HG02759 (cell line): ENCODE measurements around the gene CLIP4.

Experiments
- ATAC-seq: cut with Tn5 transposase; IDR thresholded peaks from one replicate; pipeline ENCODE4 v1.9.1; 2021; ENCODE audit warnings: mild to moderate bottlenecking, moderate library complexity; ENCODE audit not compliant: unreplicated experiment

CLIP4 gene

GRCh38 chr2:29130295-29130694, 15.1 kb downstream of the CLIP4 start:
- no peak for ATAC-seq

- no peak for ATAC-seq
These were observed 19.7 kb downstream of the CLIP4 start for GRCh38 chr2:29134933-29135332.

DNA sequence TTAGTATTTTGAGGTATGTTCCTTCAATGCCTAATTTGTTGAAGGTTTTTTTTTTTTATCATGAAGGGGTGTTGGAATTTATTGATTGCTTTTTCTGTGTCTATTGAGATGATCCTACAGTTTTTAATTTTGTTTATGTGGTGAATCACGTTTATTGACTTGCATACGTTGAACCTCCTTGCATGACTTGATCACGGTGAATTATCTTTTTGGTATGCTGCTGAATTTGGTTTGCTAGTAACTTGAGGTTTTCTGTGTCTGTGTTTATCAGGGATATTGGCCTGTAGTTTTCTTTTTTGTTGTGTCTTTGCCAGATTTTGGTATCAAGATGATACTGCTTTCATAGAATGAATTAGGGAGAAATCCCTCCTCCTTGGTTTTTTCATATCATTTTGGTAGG, 23.9 kb downstream of the CLIP4 start:
- ATAC-seq, result no peak

GRCh38 chr2:29139731-29140130, 24.5 kb downstream of the CLIP4 start:
- ATAC-seq, result no peak

DNA sequence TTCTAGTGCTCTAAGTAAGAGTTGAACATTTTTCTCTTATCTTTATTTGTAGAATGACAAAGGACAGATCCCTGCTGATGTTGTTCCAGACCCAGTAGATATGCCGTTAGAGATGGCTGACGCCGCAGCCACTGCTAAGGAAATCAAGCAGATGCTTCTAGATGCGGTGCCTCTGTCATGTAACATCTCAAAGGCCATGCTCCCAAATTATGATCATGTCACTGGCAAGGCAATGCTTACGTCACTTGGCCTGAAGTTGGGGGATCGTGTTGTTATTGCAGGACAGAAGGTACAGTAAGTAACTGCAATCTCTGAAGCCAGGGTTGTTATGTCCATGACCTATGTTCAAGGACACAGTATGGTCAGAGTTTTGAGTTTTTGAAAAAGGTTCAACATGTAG, 28.4 kb downstream of the CLIP4 start:
- ATAC-seq, result no peak

DNA sequence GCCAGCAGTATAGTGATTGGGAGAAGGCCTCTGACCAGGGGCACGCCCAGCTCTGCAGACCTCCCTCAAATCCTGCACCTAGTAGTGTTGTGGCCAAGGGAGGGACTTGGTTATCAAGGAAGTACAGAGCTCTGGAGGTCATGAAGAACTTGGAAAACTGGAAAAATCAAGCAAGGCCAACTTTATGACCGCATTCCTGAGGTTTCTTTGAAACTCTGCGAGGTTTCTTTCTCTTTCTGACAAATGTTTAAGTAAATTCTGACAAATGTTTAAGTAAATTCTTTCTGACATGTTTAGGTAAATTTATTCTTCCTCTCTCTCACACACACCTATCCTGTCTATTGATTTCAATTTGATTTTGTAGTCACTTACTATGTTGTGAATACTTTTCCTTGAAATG, 31.0 kb downstream of the CLIP4 start:
- ATAC-seq, result no peak

GRCh38 chr2:29147963-29148362, 32.7 kb downstream of the CLIP4 start:
- ATAC-seq, result no peak

GRCh38 chr2:29154610-29155009, 39.4 kb downstream of the CLIP4 start:
- ATAC-seq, result no peak

DNA sequence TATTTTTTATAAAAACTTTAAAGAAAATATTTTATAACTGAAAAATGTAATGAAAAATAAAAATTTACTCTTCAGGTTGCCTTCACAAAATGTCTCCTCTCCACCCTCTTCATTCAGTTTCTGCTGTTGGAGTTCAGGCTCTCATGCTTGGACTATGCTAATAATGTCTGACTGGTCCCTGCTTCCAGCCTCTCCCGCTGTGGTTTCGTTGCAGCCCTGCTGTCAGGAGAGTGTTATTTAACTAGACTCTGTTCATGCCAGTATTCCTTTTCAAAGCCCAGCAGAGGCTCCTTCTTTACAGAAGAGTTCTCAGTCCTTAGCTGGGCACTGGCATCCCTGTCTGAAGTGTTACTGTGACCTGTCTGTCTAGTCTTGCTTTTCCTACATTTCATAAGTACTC, 40.4 kb downstream of the CLIP4 start:
- no peak for ATAC-seq

DNA sequence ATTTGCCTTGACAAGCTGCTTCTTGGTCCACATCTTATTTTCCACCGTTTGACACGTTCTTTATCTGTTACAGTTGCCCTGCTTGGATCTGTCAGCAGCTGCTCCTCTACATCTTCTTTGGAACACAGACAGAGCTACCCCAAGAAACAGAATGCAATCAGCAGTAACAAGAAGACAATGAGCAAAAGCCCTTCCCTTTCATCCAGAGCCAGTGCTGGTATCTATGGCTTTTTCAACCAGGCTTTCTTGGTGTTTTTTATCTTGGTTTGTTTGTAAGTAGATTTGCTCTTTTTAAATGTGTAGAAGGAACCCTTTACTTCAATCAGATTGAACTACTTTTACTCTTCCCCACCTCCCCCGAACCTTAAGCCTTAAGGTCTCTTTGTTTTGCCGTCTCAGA, 41.9 kb downstream of the CLIP4 start:
- no peak for ATAC-seq

DNA sequence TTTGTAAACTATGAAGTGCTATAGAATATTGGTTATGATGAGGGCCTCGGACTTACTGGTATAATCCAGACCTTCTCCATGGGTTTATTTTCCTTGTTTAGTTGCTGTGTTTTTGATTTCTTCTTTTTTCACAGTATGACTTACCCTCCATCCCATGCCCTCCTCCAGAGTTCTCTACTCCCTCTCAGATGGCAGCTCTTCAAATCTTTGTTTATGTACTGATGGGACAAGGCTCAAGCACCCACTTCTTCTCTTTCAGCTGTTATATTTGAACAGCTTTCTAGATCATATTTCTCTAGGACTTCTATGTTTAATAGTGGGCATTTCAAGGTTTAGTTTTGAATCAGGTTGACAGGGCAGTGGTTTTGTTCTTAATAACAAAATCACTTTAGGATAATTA, 43.9 kb downstream of the CLIP4 start:
- no peak for ATAC-seq

DNA sequence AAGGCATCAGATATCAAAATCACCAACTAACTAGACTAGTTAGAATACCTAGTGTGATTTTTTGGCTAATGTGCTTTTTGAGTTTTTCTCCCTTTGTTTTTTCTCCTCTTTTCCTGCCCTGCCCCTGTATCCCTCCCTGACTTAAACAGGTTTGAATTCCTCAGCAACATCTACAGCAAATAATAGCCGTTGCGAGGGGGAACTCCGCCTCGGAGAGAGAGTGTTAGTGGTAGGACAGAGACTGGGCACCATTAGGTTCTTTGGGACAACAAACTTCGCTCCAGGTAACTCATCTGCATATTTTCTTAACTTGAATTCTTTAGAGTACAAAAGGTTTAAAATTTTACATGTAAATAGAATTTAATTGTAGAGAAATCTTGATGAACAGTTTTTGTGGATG, 45.0 kb downstream of the CLIP4 start:
- no peak for ATAC-seq

DNA sequence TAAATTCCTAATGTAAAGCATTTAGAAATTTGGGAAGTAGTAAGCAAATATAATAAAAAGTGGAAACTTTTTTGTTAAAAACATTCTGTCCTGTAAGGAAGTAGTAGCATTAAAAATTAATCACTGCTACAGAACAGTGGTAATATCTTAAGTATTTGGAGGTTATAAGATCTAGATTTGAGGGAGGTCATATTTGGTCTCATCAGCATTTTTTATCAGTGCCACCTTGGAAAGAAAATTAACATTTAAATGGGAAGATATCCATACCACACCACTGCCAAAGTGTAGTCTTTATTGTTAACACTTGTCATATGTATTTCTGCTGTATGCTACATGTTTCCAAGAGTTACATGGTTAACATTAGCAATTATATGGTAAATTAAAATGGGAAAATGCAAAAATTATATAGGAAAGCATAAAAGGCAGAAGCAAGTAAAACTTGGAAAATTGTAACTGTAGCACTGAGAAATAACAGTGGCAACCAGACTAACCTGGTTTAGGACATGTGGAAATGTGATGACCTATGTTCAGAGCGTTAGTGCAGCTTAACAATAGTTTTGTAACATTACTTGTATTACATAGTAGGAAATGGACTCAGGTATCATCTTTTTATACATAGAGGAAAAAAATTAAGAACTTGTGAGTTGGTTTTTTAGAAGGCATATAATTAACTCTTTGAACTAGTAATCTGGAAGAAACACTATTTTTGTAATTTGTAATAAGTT, 47.2 kb downstream of the CLIP4 start:
- ATAC-seq, result no peak

GRCh38 chr2:29164091-29164846, 49.1 kb downstream of the CLIP4 start:
- ATAC-seq, result no peak

DNA sequence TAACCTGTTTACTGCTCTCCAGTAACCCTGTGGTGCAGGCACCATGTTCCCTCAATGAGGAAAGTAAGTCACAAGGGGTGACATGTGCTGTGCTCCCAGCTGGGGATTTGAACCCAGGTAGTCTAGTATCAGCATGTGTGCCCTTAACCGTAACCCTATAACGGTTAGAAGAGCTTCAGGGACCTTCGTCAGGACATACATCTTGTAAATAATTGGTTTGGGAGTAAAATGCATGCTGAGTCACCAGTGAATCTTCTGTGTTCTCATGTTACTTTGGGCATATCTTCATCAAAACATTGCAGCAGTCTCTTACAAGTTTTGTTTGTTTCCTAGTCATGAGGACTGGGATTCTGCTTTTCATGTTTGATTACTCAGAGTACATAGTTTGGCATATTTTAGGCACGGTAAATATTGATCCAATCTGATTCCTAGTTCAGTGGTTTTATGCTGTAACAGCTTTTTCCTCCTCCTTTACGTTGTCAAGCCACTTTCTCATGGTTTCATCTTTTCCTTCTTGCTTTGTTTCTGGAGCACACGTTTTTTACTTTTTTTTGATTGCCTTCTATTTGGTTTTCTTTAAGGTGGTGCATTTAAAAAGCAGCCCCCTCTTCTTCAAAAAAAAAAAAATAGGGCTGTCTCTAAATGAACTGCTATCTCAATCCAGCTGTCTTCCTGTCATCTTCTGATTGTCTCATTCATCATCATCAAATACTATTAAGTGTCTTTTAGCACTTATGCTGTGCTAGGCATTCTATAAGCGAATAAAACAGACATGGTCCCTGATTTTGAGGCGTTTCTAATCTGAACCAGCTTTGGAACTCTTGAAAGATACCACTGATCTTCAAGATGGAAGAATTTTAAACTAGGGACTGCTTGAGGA, 50.4 kb downstream of the CLIP4 start:
- ATAC-seq, result no peak

- no peak for ATAC-seq
These were observed 51.2 kb downstream of the CLIP4 start for GRCh38 chr2:29166242-29167039.

GRCh38 chr2:29174937-29175336, 59.7 kb downstream of the CLIP4 start:
- ATAC-seq, result no peak

DNA sequence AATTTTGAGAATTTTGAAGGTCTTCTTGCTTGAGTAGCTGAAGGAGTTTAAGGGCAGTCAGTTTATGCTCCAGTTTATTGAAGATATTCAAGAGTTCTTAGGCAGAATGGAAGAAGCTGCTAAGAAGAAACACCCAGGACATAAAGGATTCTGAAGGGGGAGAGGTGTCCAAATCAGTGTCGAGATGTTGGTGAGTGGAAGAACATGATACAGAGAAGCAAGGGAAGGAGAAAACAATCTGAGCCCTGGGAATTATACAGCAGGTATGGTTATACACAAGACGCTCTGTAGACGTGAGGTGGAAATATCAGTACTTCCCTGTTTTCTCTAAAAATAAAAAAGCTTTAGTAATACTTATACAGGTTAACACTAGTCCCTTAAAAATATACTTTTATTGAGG, 60.1 kb downstream of the CLIP4 start:
- ATAC-seq, result no peak

- no peak for ATAC-seq
These were observed 67.1 kb downstream of the CLIP4 start for GRCh38 chr2:29182334-29182733.

GRCh38 chr2:29182920-29183319, 67.7 kb downstream of the CLIP4 start:
- ATAC-seq, result no peak

- ATAC-seq, result no peak
These were observed 69.3 kb downstream of the CLIP4 start for GRCh38 chr2:29184531-29184930.
